Progenitor cell of endocrine pancreas (in vitro differentiated cells): Measurements from ENCODE around the gene RNF150. TPM values are rescaled to one million over a fixed set of nuclear protein-coding genes. Genes with fewer than 3 reads are reported as not detected.

Source experiments
- DNase-seq: peaks from one replicate; pipeline ENCODE4 v3.0.0; 2021; ENCODE audit warnings: low spot score; ENCODE audit not compliant: unreplicated experiment
- H3K27ac Mint-ChIP-seq: 2 replicates; pipeline ENCODE4 v1.8.0; 2021; ENCODE audit warnings: mild to moderate bottlenecking, moderate library complexity, mixed read lengths
- H3K27me3 Mint-ChIP-seq: 2 replicates; pipeline ENCODE4 v1.8.0; 2021; ENCODE audit warnings: mixed read lengths
- H3K36me3 Mint-ChIP-seq: 2 replicates; pipeline ENCODE4 v1.8.0; 2022; ENCODE audit warnings: mixed read lengths; ENCODE audit not compliant: insufficient read depth
- H3K4me1 Mint-ChIP-seq: 2 replicates; pipeline ENCODE4 v1.8.0; 2021; ENCODE audit warnings: low read depth, mixed read lengths
- H3K4me3 Mint-ChIP-seq: 2 replicates; pipeline ENCODE4 v1.8.0; 2021; ENCODE audit warnings: low read depth, mild to moderate bottlenecking, moderate library complexity, mixed read lengths
- H3K9me3 Mint-ChIP-seq: 2 replicates; pipeline ENCODE4 v1.8.0; 2021; ENCODE audit warnings: low read depth, mixed read lengths
- CTCF ChIP-seq: fragments of 200-600 bp; sonication (generic); IDR thresholded peaks from one replicate; pipeline ENCODE4 v1.5.0; 2021; ENCODE audit warnings: antibody characterized with exemption, mild to moderate bottlenecking; ENCODE audit not compliant: unreplicated experiment
- total RNA-seq: library from RNA; stranded (reverse); gene quantifications from 2 replicates; pipeline ENCODE4 v1.2.1, GENCODE V29; 2021

Gene RNF150
- total RNA-seq, 1 donor from 2014 or later, result 23.1 TPM

DNA sequence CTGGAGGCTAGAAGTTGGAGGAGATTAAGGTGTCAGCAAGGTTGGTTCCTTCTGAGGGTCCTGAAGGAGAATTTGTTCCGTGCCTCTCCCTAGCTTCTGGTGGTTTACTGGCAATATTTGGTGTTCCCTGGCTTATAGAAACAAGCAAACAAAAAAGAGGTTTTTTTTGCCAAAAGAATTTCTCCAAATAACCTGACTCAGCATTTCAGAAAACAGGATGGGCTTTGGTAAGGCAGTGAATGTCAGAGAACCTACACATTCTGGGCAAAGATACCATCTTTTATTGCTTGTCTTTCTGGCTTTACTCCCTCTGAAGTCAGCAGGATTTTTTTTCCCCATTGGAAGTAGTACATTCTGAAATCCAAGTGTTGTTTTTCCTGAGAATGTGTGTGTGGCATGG is 283.7 kb downstream of the RNF150 start:
- H3K36me3 Mint-ChIP-seq, result no peaks in the 10 kb centered on the region
- no peak for DNase-seq
- no peak for TF ChIP-seq CTCF
- no peak overlapping the region for H3K27ac Mint-ChIP-seq
- H3K4me3 Mint-ChIP-seq, result no peak overlapping the region
- H3K27me3 Mint-ChIP-seq, result no peaks in the 10 kb centered on the region
- no peaks in the 10 kb centered on the region for H3K4me1 Mint-ChIP-seq
- H3K9me3 Mint-ChIP-seq, result no peaks in the 10 kb centered on the region

GRCh38 chr4:140846736-140847135 is 286.5 kb downstream of the RNF150 start:
- H3K9me3 Mint-ChIP-seq, result no peaks in the 10 kb centered on the region
- DNase-seq, result no peak
- H3K4me3 Mint-ChIP-seq, result no peak overlapping the region

DNA sequence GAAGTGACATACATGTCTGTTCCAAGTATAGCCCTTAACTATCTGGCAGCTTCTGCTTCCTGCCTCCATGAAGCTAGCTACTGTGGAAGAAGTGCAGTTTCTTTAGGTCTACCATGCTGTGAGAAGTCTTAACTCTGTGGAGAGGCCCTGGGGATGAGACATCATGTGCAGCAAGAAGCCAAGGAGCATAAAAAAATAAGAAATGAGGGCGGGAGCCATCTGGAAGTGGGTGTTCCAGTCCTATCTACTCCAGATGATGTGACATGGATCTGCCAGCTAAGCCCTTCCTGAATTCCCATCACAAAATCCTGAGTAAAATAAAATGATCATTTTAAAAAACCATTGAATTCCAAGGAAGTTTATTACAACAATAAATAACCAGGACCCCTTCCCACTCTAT is 289.2 kb downstream of the RNF150 start:
- Mint-ChIP-seq H3K4me1 (peaks cover 6% of the 10 kb centered on the region), H3K27ac (no peak overlapping the region), H3K4me3 (no peak overlapping the region), H3K36me3 (no peaks in the 10 kb centered on the region), H3K9me3 (peaks cover 9% of the 10 kb centered on the region), H3K27me3 (no peaks in the 10 kb centered on the region)
- DNase-seq, result no peak
- no peak for TF ChIP-seq CTCF

More at GRCh38 chr4:140846736-140847135, 286.5 kb downstream of the RNF150 start:
- TF ChIP-seq CTCF, result no peak
- Mint-ChIP-seq H3K36me3 (no peaks in the 10 kb centered on the region), H3K27ac (no peak overlapping the region), H3K27me3 (no peaks in the 10 kb centered on the region), H3K4me1 (no peaks in the 10 kb centered on the region)

DNA sequence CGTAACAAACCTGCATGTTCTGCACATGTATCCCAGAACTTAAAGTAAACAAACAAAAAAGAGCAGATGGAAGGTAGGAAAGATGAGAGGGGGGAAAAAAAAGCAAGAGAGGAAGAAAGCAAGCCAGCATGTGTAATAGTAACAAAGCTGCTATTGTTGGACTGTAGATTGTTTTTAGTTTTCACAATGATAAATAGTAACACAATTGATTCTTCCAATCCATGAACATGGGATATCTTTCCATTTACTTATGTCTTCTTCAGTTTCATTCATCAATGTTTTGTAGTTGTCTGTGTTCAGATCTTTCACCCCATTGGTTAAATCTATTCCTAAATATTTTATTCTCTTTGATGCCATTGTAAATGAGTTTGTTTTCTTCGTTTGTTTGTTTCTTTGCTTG is 292.1 kb downstream of the RNF150 start:
- peaks cover 9% of the 10 kb centered on the region for H3K9me3 Mint-ChIP-seq
- peaks cover 7% of the 10 kb centered on the region for H3K4me1 Mint-ChIP-seq
- no peak for TF ChIP-seq CTCF
- no peaks in the 10 kb centered on the region for H3K36me3 Mint-ChIP-seq
- H3K27ac Mint-ChIP-seq, result no peak overlapping the region
- H3K27me3 Mint-ChIP-seq, result no peaks in the 10 kb centered on the region
- no peak for DNase-seq
- H3K4me3 Mint-ChIP-seq, result no peak overlapping the region

DNA sequence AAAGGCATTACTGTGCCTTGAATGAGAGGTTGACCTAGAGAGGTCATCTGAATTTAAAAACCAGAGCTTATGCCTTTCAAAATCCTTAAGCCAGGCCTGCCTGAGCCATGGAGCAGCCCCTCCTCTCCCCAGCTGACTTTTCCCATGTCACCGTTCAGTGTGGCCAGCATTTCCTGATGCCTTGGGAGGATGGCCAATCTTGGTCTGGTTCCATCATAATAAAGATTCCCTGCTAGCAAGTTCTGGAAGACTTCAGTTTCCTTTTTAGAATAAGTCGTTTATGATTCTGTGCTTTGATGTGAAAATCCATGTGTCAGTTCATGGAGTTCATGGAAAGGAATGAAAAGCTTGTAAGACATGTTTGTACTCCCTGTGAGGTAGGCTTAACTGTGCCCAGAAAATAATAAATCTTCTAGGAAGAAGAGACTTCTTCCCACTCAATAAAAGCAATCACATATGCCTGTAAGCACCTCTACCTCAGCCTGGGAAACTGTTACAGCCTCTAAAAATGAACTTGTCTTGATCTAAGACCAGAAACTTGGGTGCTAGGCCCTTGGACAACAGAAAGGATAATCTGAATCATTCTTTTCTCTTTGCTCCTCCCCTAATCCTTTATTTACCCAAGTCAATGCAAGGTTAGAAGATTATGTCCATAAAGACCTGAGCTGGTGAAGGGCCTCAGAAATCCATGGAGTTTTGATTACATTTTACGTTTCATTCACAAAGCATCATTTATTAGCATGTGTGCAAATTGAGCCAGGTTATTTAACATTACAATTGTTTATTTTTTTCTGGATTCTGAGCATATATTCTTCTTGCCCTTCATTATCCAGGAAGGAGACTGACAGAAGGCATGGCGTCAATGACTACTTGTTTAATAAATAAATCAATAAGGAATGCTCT is 293.1 kb downstream of the RNF150 start:
- Mint-ChIP-seq H3K4me1 (peaks cover 8% of the 10 kb centered on the region), H3K4me3 (no peak overlapping the region), H3K9me3 (peaks cover 9% of the 10 kb centered on the region), H3K27ac (no peak overlapping the region), H3K36me3 (no peaks in the 10 kb centered on the region), H3K27me3 (no peaks in the 10 kb centered on the region)
- TF ChIP-seq CTCF, result no peak
- no peak for DNase-seq
